Raji (cell line): ENCODE measurements around the gene TLK1.

Source experiments
- POLR2A ChIP-seq: IDR thresholded peaks from 2 replicates; pipeline ENCODE4 v1.6.1; 2011; ENCODE audit warnings: low read depth, low read length, control low read depth; ENCODE audit not compliant: insufficient read depth

Gene TLK1

GRCh38 chr2:171016125-171016524 is 144.6 kb downstream of the TLK1 start:
- TF ChIP-seq POLR2A: no peak

GRCh38 chr2:171013851-171014250 is 146.8 kb downstream of the TLK1 start:
- no peak for TF ChIP-seq POLR2A

- TF ChIP-seq POLR2A: no peak
Measured at GRCh38 chr2:171009386-171009785, 151.3 kb downstream of the TLK1 start.

GRCh38 chr2:171008550-171009205 is 152.0 kb downstream of the TLK1 start:
- TF ChIP-seq POLR2A: no peak

- no peak for TF ChIP-seq POLR2A
Measured at GRCh38 chr2:171004833-171005232, 155.9 kb downstream of the TLK1 start.

GRCh38 chr2:171004363-171004762 is 156.3 kb downstream of the TLK1 start:
- no peak for TF ChIP-seq POLR2A

GRCh38 chr2:170999654-171000053 is 161.0 kb downstream of the TLK1 start:
- TF ChIP-seq POLR2A: no peak

- no peak for TF ChIP-seq POLR2A
Measured at GRCh38 chr2:170997893-170998597, 162.6 kb downstream of the TLK1 start.

GRCh38 chr2:170996316-170996715 is 164.4 kb downstream of the TLK1 start:
- TF ChIP-seq POLR2A: no peak

- TF ChIP-seq POLR2A: no peak
Measured at GRCh38 chr2:170991398-170992182, 169.1 kb downstream of the TLK1 start.

- TF ChIP-seq POLR2A: no peak
Measured at GRCh38 chr2:170986566-170987258, 174.0 kb downstream of the TLK1 start.

GRCh38 chr2:170985407-170985806 is 175.3 kb downstream of the TLK1 start:
- no peak for TF ChIP-seq POLR2A

- TF ChIP-seq POLR2A: no peak
Measured at GRCh38 chr2:170984079-170984478, 176.6 kb downstream of the TLK1 start.

GRCh38 chr2:170975943-170976270 is 184.8 kb downstream of the TLK1 start:
- TF ChIP-seq POLR2A: no peak

- TF ChIP-seq POLR2A: no peak
Measured at GRCh38 chr2:170975127-170975942, 185.4 kb downstream of the TLK1 start.
